GM12801 (cell line): ENCODE data around the gene STAB2.

Experiments used
- CTCF ChIP-seq: IDR thresholded peaks from one replicate; pipeline ENCODE4 v1.5.1; 2011; ENCODE audit warnings: control low read depth; ENCODE audit not compliant: insufficient read length; ENCODE audit errors: extremely low read depth

Gene STAB2

DNA sequence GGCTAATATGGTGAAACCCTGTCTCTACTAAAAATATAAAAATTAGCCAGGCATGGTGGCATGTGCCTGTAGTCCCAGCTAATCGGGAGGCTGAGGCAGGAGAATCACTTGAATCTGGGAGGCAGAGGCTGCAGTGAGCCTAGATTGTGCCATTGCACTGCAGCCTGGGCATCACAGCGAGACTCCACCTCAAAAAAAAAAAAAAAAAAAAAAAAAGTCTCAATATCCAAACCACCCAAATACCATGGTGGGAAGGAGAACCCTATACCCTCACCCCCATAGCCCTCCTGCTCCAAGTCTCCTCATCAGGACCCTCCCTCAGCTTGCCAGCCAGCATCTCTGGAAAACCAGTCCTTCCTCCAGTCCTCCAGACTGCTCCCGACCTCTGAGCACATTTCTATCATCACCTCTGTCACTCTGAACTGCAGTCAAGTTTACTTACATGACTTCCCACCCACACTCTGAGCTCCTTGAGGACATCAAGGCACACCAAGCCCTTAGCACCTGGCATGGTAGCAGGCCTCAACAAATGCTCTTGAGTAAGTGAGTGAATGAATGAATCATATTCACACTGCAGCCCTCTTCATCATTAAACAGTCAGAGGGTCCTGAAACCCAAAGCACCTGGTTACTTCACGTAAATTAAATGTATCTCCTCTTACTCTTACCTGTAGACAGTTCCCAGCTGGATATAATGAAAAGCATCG is 218.7 kb downstream of the STAB2 start:
- TF ChIP-seq CTCF: no peak

DNA sequence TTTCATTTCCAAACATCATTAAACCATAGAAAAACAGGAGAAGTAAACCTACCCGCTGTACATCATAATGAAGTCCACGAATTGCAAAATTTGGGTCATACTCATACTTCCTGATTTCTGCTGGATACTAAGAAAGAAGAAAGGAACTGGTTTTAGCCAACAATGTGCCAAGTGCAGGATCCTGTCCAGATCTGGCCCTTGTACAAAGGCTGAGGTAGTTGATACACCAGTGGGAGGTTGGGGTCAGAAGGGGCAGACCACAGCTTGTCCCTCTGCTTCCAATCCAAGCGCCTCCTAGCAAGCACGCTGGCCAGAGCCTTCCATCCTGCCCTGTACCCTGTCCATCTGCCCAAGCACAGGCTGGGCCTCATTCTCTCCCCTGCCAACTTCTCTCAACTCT is 219.7 kb downstream of the STAB2 start:
- TF ChIP-seq CTCF: no peak

GRCh38 chr12:103807561-103808238 is 220.6 kb downstream of the STAB2 start:
- TF ChIP-seq CTCF: no peak

- TF ChIP-seq CTCF: no peak
These were observed 221.3 kb downstream of the STAB2 start for GRCh38 chr12:103808239-103808880.

- no peak for TF ChIP-seq CTCF
These were observed 222.1 kb downstream of the STAB2 start for GRCh38 chr12:103809154-103809553.

GRCh38 chr12:103810111-103810510 is 223.0 kb downstream of the STAB2 start:
- TF ChIP-seq CTCF: no peak

- TF ChIP-seq CTCF: no peak
These were observed 224.7 kb downstream of the STAB2 start for GRCh38 chr12:103811791-103812190.
